Amygdala (tissue), 56 donors: ENCODE data around the gene PPM1L.

Experiments used
- DNase-seq, 56 donors: peaks; one replicate each; lab custom pipeline; 2025; lab: John Stamatoyannopoulos, UW

The PPM1L gene

DNA sequence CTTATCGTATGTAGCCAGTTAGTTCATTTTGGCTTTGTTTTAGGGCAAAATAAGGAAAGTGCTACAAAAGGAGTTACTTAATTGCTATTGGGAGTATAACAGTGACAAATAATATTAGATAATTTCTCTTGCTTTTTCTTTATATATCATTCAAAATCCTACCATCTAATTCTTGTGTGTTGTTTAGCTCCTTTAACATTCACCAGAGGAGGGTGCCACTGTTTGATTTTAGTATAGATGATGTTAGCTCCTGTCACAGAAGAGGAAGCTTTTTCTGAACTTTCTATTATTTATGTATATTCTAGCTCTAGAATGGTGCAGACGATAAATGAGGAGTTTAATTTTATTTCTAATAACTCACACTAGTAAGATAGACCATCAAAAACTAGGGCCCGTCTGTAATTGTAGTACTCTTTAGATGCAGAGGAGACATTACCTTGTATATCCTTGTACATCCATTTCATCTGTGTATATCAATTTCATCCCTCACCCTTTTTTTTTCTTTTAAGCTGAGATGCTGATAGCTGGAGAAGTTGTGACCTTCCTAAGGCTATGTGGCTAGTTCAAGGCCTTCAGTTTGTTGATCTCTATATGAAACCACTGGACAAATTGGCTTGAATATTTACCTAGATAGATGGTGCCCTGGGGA, 3.0 kb downstream of the PPM1L start:
- DNase-seq: peak in 1 of 56 donors; percentile 27

GRCh38 chr3:160763073-160763472, 7.0 kb downstream of the PPM1L start:
- DNase-seq: no peak

GRCh38 chr3:160765211-160765610, 9.2 kb downstream of the PPM1L start:
- no peak for DNase-seq

- no peak for DNase-seq
Observed at GRCh38 chr3:160768031-160768430, 12.0 kb downstream of the PPM1L start.

GRCh38 chr3:160768918-160769317, 12.9 kb downstream of the PPM1L start:
- DNase-seq: no peak

GRCh38 chr3:160771811-160772459, 15.9 kb downstream of the PPM1L start:
- no peak for DNase-seq

DNA sequence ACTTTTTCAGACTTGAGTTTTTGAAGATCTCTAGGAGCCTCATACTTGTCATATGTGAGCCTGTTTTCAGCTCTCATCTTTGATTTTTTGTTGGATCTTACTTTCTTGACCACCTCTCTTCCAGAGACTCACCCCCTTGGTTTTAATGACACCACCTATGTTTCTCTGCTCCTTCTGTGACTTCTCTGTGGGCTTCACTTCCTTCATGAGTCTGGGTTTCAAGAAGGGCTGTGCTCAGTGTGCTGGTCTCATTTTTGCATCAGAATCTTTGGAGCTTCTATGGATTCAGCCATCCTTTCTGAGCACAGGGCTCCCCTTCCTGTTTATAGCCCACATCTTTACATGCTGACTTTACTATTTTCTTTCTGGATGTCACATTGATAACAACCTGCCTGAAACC, 17.7 kb downstream of the PPM1L start:
- DNase-seq: no peak

DNA sequence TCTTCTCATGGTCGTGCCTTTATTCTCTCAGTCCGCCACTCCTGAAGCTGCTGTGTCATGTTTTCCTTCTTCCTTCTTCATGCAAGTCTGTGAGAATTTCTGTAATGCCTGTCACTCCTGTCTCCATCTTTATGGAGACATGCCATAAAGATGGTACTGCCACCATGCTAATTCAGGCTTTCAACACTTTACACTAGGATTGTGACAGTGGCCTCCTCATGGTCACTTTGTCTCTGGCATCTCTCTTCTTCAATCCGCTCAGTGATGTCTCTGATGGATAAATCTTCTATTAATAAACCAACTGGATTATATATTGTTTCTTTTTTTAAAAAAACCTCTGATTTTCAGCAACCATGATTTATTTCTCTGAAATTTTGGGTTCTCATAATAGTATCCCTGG, 18.1 kb downstream of the PPM1L start:
- DNase-seq: no peak

DNA sequence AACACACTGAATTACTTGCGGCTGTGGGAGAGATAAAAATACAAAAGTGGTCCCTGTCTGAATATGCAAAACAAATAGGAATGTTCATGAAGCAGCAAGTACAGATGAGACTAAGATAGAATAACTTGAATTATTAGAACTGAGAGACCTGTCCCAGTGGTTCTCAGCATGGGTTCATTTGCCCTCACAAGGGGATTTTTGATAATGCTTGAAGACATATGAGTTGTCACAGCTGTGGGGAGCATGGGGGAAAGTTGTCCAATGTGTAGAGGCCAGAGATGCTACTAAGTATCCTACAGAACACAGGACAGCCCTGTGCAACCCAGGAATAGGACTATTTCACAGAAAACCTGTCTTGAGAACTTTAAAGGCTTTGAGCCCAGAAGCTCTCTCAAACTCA, 22.4 kb downstream of the PPM1L start:
- DNase-seq: no peak

GRCh38 chr3:160779040-160779439, 23.0 kb downstream of the PPM1L start:
- no peak for DNase-seq

DNA sequence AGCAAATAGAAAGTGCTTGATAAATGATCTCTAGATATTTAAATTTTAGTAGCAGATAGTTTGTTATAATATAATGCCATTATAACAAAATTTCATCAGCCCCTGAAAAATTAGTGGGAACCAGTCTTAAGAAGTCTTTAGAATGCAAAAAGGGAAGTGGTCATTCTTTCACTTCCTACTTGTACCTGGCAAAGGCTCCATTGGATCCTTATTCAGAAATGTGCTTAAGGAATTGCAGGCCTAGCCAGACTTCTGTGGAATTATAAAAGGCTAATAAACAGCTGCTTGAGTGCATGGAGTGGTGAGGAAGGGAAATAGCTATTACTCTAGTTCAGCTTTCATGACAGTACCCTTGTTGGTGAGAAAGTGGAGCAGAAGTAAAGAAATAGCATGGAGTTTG, 24.2 kb downstream of the PPM1L start:
- no peak for DNase-seq

- DNase-seq: no peak
Observed at GRCh38 chr3:160781402-160781801, 25.4 kb downstream of the PPM1L start.

DNA sequence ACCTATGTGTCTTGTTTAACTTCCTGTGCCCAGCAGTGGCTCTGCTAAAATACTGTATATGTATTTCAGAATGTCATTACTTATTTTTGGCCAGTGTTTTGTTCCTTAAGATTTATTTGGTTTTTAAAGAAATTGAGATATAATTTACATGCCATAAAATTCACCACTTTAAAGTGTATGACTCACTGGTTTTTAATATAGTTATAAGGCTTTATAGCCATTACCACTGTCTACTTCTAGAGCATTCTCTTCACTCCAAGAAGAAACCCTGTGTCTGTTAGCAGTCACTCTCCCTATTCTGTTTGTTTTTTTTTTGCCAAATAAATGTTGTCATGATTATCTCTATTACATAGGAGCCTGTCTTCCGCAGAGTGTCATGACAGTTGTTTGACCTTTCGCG, 25.8 kb downstream of the PPM1L start:
- DNase-seq: no peak

- DNase-seq: no peak
Observed at GRCh38 chr3:160784853-160785252, 28.8 kb downstream of the PPM1L start.

DNA sequence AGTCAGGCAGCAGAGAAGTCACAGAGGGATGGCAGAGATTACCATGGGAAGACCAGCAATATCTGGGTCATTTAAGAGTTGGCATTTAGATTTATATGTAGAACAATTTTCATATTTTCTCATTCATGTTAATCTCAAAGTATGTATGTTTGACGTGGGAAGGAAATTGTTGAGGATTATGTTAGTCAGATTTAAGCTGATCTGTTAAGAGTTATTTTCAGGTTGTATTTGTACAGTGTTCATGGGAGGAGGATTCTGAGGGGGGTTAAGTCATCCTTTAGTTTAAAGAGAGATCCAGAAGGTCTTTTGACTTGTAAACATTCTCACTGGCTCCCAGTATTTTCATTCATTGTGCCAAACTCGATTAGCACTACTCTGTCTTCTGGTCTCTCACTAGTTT, 34.7 kb downstream of the PPM1L start:
- DNase-seq: no peak

DNA sequence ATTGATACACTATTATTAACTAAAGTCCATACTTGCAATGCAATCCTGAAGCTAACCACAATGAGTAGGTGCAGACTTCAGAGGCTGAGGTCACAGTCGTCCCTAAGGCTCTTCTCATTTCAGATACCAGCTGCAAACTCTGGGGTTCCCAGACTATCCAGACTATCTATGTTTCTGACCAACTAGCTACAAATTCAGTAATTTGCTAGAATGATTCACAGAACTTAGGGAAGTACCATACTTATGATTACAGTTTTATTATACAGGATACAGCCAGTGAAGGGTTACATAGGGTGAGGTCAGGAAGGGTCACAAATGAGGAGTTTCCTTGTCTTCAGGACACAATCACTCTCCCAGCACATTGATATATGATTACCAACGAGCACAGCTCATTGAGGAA, 36.5 kb downstream of the PPM1L start:
- no peak for DNase-seq

- DNase-seq: no peak
Observed at GRCh38 chr3:160793722-160794252, 37.8 kb downstream of the PPM1L start.

GRCh38 chr3:160796089-160796812, 40.2 kb downstream of the PPM1L start:
- DNase-seq: no peak

- no peak for DNase-seq
Observed at GRCh38 chr3:160796813-160797164, 40.8 kb downstream of the PPM1L start.

DNA sequence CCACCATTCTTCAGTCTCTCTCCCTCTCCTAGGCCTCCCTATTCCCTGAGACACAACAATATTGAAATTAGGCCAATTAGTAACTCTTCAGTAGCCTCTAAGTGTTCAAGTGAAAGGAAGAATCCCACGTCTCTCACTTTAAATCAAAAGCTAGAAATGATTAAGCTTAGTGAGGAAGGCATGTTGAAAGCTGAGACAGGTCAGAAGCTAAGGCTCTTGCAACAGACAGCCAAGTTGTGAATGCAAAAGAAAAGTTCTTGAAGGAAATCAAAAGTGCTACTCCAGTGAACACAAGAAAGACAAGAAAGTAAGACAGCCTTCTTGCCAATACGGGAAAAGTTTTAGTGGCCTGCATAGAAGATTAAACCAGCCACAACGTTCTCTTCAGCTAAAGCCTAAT, 41.3 kb downstream of the PPM1L start:
- no peak for DNase-seq

GRCh38 chr3:160801386-160802118, 45.5 kb downstream of the PPM1L start:
- peak in 4 of 56 donors; percentile 2 to 19 (median 12) for DNase-seq
